ENCODE measurements around the gene PALM3.
A peak's percentile ranks its signal among the peaks of the same experiment; 100 is the strongest.

DNA sequence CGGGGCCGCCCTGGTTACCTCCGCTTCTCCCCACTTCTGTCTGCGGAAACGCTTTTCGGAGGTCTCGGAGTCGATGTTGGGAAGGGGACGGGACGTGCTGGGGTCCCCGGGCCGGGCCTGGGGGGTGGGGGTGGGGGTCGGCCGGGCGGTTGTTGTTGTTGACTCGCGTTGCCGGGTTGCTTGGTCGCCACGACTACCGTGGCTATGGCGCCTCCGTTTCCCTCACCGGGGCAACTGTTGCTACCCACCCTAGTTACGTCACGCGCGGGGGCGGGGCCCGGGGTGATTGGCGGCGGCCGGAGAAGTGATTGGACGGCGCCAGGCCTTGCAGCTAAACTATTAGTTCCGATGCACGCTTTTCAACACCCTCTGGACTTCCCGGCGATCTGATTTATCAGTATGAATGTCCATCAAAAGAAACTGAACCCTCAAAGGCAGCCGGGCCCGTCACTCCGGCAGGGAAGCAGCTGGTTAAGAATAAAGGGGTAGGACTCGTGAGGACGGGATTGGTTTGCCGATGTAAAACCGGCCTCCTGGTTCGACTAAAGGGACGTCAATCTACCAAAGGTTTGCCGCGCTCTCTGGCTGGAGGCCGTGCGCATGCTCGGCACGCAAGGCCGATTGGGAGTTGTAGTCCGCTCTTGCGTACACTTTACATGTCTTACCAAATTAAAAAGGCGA is 55.7 kb downstream of the PALM3 start, which contains the start of gene RFX1:
- no peak for TF ChIP-seq CTCF (conservative IDR thresholded peaks at IDR 0.05; ENCODE audit: low read depth in 2 of 2)
- peak; percentile 96 for TF ChIP-seq CREB1 (CRISPR knock-in tag; IDR thresholded peaks at IDR 0.05; ENCODE audit: low read depth)
- TF ChIP-seq ETS1 (IDR thresholded peaks at IDR 0.05): peak; percentile 73
- no peak; the same call in 1 of the 2 replicates for TF ChIP-seq POLR2AphosphoS5 (IDR thresholded peaks at IDR 0.05; ENCODE audit: low read depth)
- TF ChIP-seq EZH2 (IDR thresholded peaks at IDR 0.05; ENCODE audit: low read depth, unreplicated experiment): no peak
- no peak for TF ChIP-seq EZH2phosphoT487 (IDR thresholded peaks at IDR 0.05; ENCODE audit: unreplicated experiment)
- TF ChIP-seq, protein P1, sequence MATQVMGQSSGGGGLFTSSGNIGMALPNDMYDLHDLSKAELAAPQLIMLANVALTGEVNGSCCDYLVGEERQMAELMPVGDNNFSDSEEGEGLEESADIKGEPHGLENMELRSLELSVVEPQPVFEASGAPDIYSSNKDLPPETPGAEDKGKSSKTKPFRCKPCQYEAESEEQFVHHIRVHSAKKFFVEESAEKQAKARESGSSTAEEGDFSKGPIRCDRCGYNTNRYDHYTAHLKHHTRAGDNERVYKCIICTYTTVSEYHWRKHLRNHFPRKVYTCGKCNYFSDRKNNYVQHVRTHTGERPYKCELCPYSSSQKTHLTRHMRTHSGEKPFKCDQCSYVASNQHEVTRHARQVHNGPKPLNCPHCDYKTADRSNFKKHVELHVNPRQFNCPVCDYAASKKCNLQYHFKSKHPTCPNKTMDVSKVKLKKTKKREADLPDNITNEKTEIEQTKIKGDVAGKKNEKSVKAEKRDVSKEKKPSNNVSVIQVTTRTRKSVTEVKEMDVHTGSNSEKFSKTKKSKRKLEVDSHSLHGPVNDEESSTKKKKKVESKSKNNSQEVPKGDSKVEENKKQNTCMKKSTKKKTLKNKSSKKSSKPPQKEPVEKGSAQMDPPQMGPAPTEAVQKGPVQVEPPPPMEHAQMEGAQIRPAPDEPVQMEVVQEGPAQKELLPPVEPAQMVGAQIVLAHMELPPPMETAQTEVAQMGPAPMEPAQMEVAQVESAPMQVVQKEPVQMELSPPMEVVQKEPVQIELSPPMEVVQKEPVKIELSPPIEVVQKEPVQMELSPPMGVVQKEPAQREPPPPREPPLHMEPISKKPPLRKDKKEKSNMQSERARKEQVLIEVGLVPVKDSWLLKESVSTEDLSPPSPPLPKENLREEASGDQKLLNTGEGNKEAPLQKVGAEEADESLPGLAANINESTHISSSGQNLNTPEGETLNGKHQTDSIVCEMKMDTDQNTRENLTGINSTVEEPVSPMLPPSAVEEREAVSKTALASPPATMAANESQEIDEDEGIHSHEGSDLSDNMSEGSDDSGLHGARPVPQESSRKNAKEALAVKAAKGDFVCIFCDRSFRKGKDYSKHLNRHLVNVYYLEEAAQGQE (IDR thresholded peaks at IDR 0.05; ENCODE audit: unreplicated experiment): no peak
- no peak for TF ChIP-seq NANOG (IDR thresholded peaks at IDR 0.05; ENCODE audit: borderline replicate concordance)

Data from GM23338 (cell line).